K562 (cell line): Measurements from ENCODE around the gene ATXN10. TPM values are rescaled to one million over a fixed set of nuclear protein-coding genes. Genes with fewer than 3 reads are reported as not detected.

Source experiments
- ATAC-seq: fragments of 200-7000 bp; cut with Tn5 transposase; 3 replicates; pipeline ENCODE4 v1.9.1; 2020; ENCODE audit warnings: moderate library complexity
- BruUV-seq: library from RNA; stranded (reverse); fragments of 400-500 nt; replicated peaks from 2 replicates; lab custom pipeline; 2021; lab: Mats Ljungman, UMichigan
- CTCF ChIA-PET: fragments of 300-600 bp; formaldehyde crosslinking; extraction: SDS; loops from one replicate; lab custom pipeline; 2021; ENCODE audit warnings: low intra/inter-chr PET ratio; lab: Yijun Ruan, JAX
- POLR2A ChIA-PET: fragments of 300-600, 350-650 bp; sonication (Branson Sonifier 250); formaldehyde crosslinking; extraction: SDS; loops from one replicate; lab custom pipeline; 2021; ENCODE audit warnings: antibody characterized with exemption, inconsistent platforms; lab: Yijun Ruan, JAX
- DNase-seq, 4 experiments: peaks; one replicate each; pipeline versions ENCODE4 v3.0.0 to v3.0.0-alpha.2; 2011 to 2018; ENCODE audit warnings: low spot score in 3 of 4, mixed read lengths in 3 of 4; ENCODE audit errors: extremely low read depth in 1 of 4
- FAIRE-seq: peaks from 2 replicates; lab custom pipeline; 2011; peaks lifted over from hg19 to GRCh38; lab: Jason Lieb, UNC
- H2AFZ ChIP-seq: 2 replicates; pipeline ENCODE4 v1.6.0; 2011; ENCODE audit warnings: low read depth, low read length, control low read depth, inconsistent platforms
- H3K27ac ChIP-seq: fragments of 200-600 bp; 3 replicates; pipeline ENCODE4 v1.8.0; 2011; ENCODE audit warnings: low read depth, mild to moderate bottlenecking, control low read depth, inconsistent platforms, low read length, moderate library complexity, mixed read lengths; ENCODE audit errors: extremely low read depth
- H3K27me3 ChIP-seq, 2 experiments: fragments of 300-600 bp in 1 of 2; 2 replicates in 1 of 2; 3 replicates in 1 of 2; pipeline versions ENCODE4 v1.6.0 to v1.8.0; 2011; ENCODE audit warnings: inconsistent platforms in 2 of 2, low read length in 2 of 2, mild to moderate bottlenecking in 1 of 2, mixed read lengths in 1 of 2, moderate library complexity in 1 of 2; ENCODE audit not compliant: control insufficient read depth in 2 of 2, insufficient read depth in 2 of 2
- H3K36me3 ChIP-seq: fragments of 300-600 bp; 3 replicates; pipeline ENCODE4 v1.8.0; 2011; ENCODE audit warnings: mild to moderate bottlenecking, low read length, inconsistent platforms; ENCODE audit not compliant: control insufficient read depth, insufficient read depth
- H3K4me1 ChIP-seq, 2 experiments: fragments of 200-600 bp in 1 of 2; replicated peaks in 1 of 2; 2 replicates in 1 of 2; 3 replicates in 1 of 2; pipeline versions ENCODE4 v1.5.1 to v1.8.0; 2011; ENCODE audit warnings: inconsistent platforms in 2 of 2, low read length in 2 of 2, mild to moderate bottlenecking in 1 of 2, mixed read lengths in 1 of 2, moderate library complexity in 1 of 2; ENCODE audit not compliant: control insufficient read depth in 2 of 2, insufficient read depth in 2 of 2
- H3K4me2 ChIP-seq: 2 replicates; pipeline ENCODE4 v1.6.1; 2011; ENCODE audit warnings: low read length, control low read depth, inconsistent platforms, mixed read lengths; ENCODE audit not compliant: insufficient read depth
- H3K4me3 ChIP-seq: fragments of 200-600 bp; sonication (generic), shearing (Covaris generic); 2 replicates; pipeline ENCODE4 v1.5.1; 2016; ENCODE audit warnings: control low read depth, inconsistent platforms
- H3K79me2 ChIP-seq: fragments of 200-600 bp; 3 replicates; pipeline ENCODE4 v1.8.0; 2011; ENCODE audit warnings: low read length, inconsistent platforms; ENCODE audit not compliant: control insufficient read depth, insufficient read depth
- H3K9ac ChIP-seq, 2 experiments: 2 replicates each; pipeline versions ENCODE4 v1.6.0 to v1.6.1; 2011; ENCODE audit warnings: low read depth in 2 of 2, low read length in 2 of 2, control low read depth in 1 of 2, inconsistent platforms in 1 of 2, mild to moderate bottlenecking in 1 of 2, mixed read lengths in 1 of 2; ENCODE audit not compliant: insufficient read depth in 1 of 2
- H3K9me1 ChIP-seq: one replicate; pipeline ENCODE4 v1.6.0; 2011; ENCODE audit warnings: inconsistent platforms, mild to moderate bottlenecking, low read length, moderate library complexity; ENCODE audit not compliant: control insufficient read depth, insufficient read depth
- H3K9me3 ChIP-seq: replicated peaks from 2 replicates; pipeline ENCODE4 v1.5.1; 2011; ENCODE audit warnings: low read depth, low read length, inconsistent platforms; ENCODE audit not compliant: control insufficient read depth, insufficient read depth
- H4K20me1 ChIP-seq: replicated peaks from 2 replicates; pipeline ENCODE4 v1.6.1; 2011; ENCODE audit warnings: low read length, inconsistent platforms, mixed read lengths; ENCODE audit not compliant: control insufficient read depth, insufficient read depth
- HNRNPUL1 ChIP-seq: fragments of 200-400 bp; formaldehyde crosslinking; IDR thresholded peaks from 2 replicates; pipeline ENCODE4 v1.6.1; 2017; ENCODE audit warnings: low read length
- MECOM ChIP-seq: fragments of 250-450 bp; sonication (Bioruptor Pico); IDR thresholded peaks from 2 replicates; pipeline ENCODE4 v1.8.0; 2022; ENCODE audit warnings: inconsistent platforms
- MTA3 ChIP-seq: fragments of 450-650 bp; formaldehyde crosslinking; IDR thresholded peaks from 2 replicates; pipeline ENCODE4 v1.6.1; 2017; ENCODE audit warnings: mild to moderate bottlenecking, borderline replicate concordance
- NR4A1 ChIP-seq, 2 experiments: fragments of 250-450 bp in 1 of 2; fragments of 450-650 bp in 1 of 2; sonication (Bioruptor Pico) in 1 of 2; IDR thresholded peaks; 2 replicates each; pipeline versions ENCODE4 v1.4.0 to v1.6.1; 2016 to 2020; ENCODE audit warnings: mild to moderate bottlenecking in 2 of 2, missing compliant biosample characterization in 1 of 2, missing genetic modification characterization in 1 of 2, moderate library complexity in 1 of 2
- RAD51 ChIP-seq: fragments of 450-650 bp; IDR thresholded peaks from 2 replicates; pipeline ENCODE4 v1.7.1; 2016; ENCODE audit warnings: low read depth, mild to moderate bottlenecking, borderline replicate concordance
- SMAD1 ChIP-seq: fragments of 150-350 bp; IDR thresholded peaks from 2 replicates; pipeline ENCODE4 v1.6.1; 2014; ENCODE audit warnings: low read length, low read depth; ENCODE audit not compliant: partially characterized antibody
- ZKSCAN3 ChIP-seq: fragments of 250-450 bp; sonication (Bioruptor Pico); IDR thresholded peaks from 2 replicates; pipeline ENCODE4 v1.4.0; 2020
- WGBS: fragments of 100-300 bp; shearing (Covaris generic); methylation state at CpG from one replicate; pipeline ENCODE4 v1.1.6; 2016; ENCODE audit warnings: low coverage, mixed read lengths; ENCODE audit not compliant: insufficient coverage; ENCODE audit errors: missing lambda C conversion rate; 5-methylcytosine and 5-hydroxymethylcytosine counted together
- in situ Hi-C: fragments of 300-500 bp; cut with MboI; formaldehyde crosslinking; loops from 4 replicates; pipeline ENCODE4 v1.15.0; 2018; ENCODE audit warnings: inconsistent platforms, mixed read lengths
- intact Hi-C: fragments of 100-400 bp; cut with micrococcal nuclease; formaldehyde crosslinking; loops from 2 replicates; pipeline ENCODE4 v1.14.2; 2022
- polyA plus RNA-seq, 8 experiments: library from polyadenylated mRNA; depleted of rRNA in 4 of 8; stranded (reverse) in 5 of 8; unstranded in 3 of 8; fragments of >200 nt; fragmentation: Nextera tagmentation in 2 of 8; fragmentation: Illumina TruSeq in 1 of 8; extraction: Ambion mirVana in 2 of 8; extraction: Trizol in 1 of 8; gene quantifications; 2 replicates each; pipeline versions ENCODE4 v1.2.1 to v1.2.3, GENCODE V29; 2011 to 2014; ENCODE audit warnings: inconsistent platforms in 1 of 8, missing spikeins in 1 of 8
- total RNA-seq, 7 experiments: library from RNA; depleted of rRNA in 6 of 7; stranded (reverse); fragments of >200 nt in 6 of 7; fragmentation: Illumina TruSeq in 2 of 7; extraction: Trizol in 2 of 7; gene quantifications; 2 replicates each; pipeline versions ENCODE4 v1.2.1 to v1.2.3, GENCODE V29; 2011 to 2021; ENCODE audit warnings: low replicate concordance in 1 of 7

The ATXN10 gene
- total and polyA plus RNA-seq, 9 of the 15 experiments (the other 6 are each of a cell fraction or from before 2014, with no cell fraction given): 11.5 to 190 (median 33.6) TPM

- no TSS peak for BruUV-seq
- WGBS: 88% methylated on average over 5 of the region's 10 CpGs
- H3K4me1 ChIP-seq: no peaks in the 10 kb centered on the region; a peak in 1 of 5 replicates
- no peaks in the 10 kb centered on the region for H3K79me2 ChIP-seq
- no peaks in the 10 kb centered on the region; the same call in 2 of the 3 replicates for H3K36me3 ChIP-seq
- no peaks in the 10 kb centered on the region; the same call in 1 of the 2 replicates for H3K9me3 ChIP-seq
- no peak for TF ChIP-seq SMAD1
- no peak for TF ChIP-seq HNRNPUL1
- no peak for TF ChIP-seq MTA3
- TF ChIP-seq MECOM: no peak
- ChIA-PET POLR2A (interaction anchor here (0.6 kb wide), 1 partner anchor 11 kb away, joined by 7 read pairs; no protein-coding TSS in a partner anchor), CTCF (no interaction called here)
- H2AFZ ChIP-seq: no peak overlapping the region
- FAIRE-seq (no peak), ATAC-seq (no peak), DNase-seq (no peak)
- intact Hi-C loops: no loop called here
- in situ Hi-C loops: no loop called here
- no peak overlapping the region for H3K27ac ChIP-seq
- H3K9me1 ChIP-seq: no peaks in the 10 kb centered on the region
- H3K4me2 ChIP-seq: no peak overlapping the region
- H3K4me3 ChIP-seq: no peak overlapping the region
- H3K9ac ChIP-seq: no peak overlapping the region; a peak in 1 of 4 replicates
- no peaks in the 10 kb centered on the region for H4K20me1 ChIP-seq
- H3K27me3 ChIP-seq: no peaks in the 10 kb centered on the region
Measured at GRCh38 chr22:45763236-45763624, 91.6 kb downstream of the ATXN10 start.

- in situ Hi-C loops: no loop called here
- FAIRE-seq: no peak
- ATAC-seq: no peak
- TF ChIP-seq NR4A1 (CRISPR knock-in tag; IDR thresholded peaks at IDR 0.05): no peak
- TF ChIP-seq NR4A1 (tag; IDR thresholded peaks at IDR 0.05): no peak
- TF ChIP-seq ZKSCAN3 (CRISPR knock-in tag): no peak
- no peak for TF ChIP-seq RAD51
- TF ChIP-seq, all 486 proteins: peak for 0
- no peak for DNase-seq
- intact Hi-C loops: no loop called here
- no peak overlapping the region for H3K4me3 ChIP-seq
- ChIA-PET POLR2A (no interaction called here), CTCF (no interaction called here)
- H3K9ac ChIP-seq: no peak overlapping the region
- H3K9me3 ChIP-seq: no peaks in the 10 kb centered on the region
- H3K27ac ChIP-seq: no peak overlapping the region
- H3K36me3 ChIP-seq: no peaks in the 10 kb centered on the region; the same call in 2 of the 3 replicates
- no peaks in the 10 kb centered on the region for H3K4me1 ChIP-seq
- BruUV-seq: no TSS peak
- no peak overlapping the region for H2AFZ ChIP-seq
- H3K9me1 ChIP-seq: no peaks in the 10 kb centered on the region
- no peaks in the 10 kb centered on the region for H3K79me2 ChIP-seq
- H3K4me2 ChIP-seq: no peak overlapping the region
- no peaks in the 10 kb centered on the region for H4K20me1 ChIP-seq
- no peaks in the 10 kb centered on the region for H3K27me3 ChIP-seq
- WGBS: 45% methylated on average over 3 of the region's 3 CpGs
Measured at GRCh38 chr22:45768490-45768889, 96.9 kb downstream of the ATXN10 start.
